ENCODE data around the gene RASSF10.

Gene RASSF10

GRCh38 chr11:13016415-13016814 is 7.3 kb downstream of the RASSF10 start:
- Histone ChIP-seq H3K27me3 (ENCODE audit: insufficient read depth, poor library complexity, severe bottlenecking) (peaks cover 25% of the 10 kb centered on the region), H3K27ac (replicated peaks) (no peak overlapping the region), H3K4me3 (replicated peaks; ENCODE audit: insufficient read depth, low read length) (no peak overlapping the region)
- DNase-seq (ENCODE audit: low read depth in 1 of 2, low spot score in 1 of 2), result no peak
- no peak for TF ChIP-seq CTCF (IDR thresholded peaks at IDR 0.05; ENCODE audit: insufficient read depth, low read length)
- TF ChIP-seq SPI1 (IDR thresholded peaks at IDR 0.05; ENCODE audit: borderline replicate concordance, low read depth), result no peak
- TF ChIP-seq GABPA (IDR thresholded peaks at IDR 0.05; ENCODE audit: low read depth), result no peak
- no peak for TF ChIP-seq POLR2AphosphoS5 (IDR thresholded peaks at IDR 0.05; ENCODE audit: low read depth)
- TF ChIP-seq REST (IDR thresholded peaks at IDR 0.05; ENCODE audit: insufficient replicate concordance, low read depth), result no peak

- Histone ChIP-seq H3K27me3 (ENCODE audit: insufficient read depth, poor library complexity, severe bottlenecking) (peaks cover 3% of the 10 kb centered on the region), H3K27ac (replicated peaks) (no peak overlapping the region), H3K4me3 (replicated peaks; ENCODE audit: insufficient read depth, low read length) (no peak overlapping the region)
- DNase-seq (ENCODE audit: low read depth in 1 of 2, low spot score in 1 of 2), result no peak
- TF ChIP-seq CTCF (IDR thresholded peaks at IDR 0.05; ENCODE audit: insufficient read depth, low read length), result no peak
- no peak for TF ChIP-seq SPI1 (IDR thresholded peaks at IDR 0.05; ENCODE audit: borderline replicate concordance, low read depth)
- TF ChIP-seq REST (IDR thresholded peaks at IDR 0.05; ENCODE audit: insufficient replicate concordance, low read depth), result no peak
- no peak for TF ChIP-seq GABPA (IDR thresholded peaks at IDR 0.05; ENCODE audit: low read depth)
- TF ChIP-seq POLR2AphosphoS5 (IDR thresholded peaks at IDR 0.05; ENCODE audit: low read depth), result no peak
Measured at GRCh38 chr11:13019313-13019712, 10.2 kb downstream of the RASSF10 start.

GRCh38 chr11:13023423-13023822 is 14.3 kb downstream of the RASSF10 start:
- TF ChIP-seq SPI1 (IDR thresholded peaks at IDR 0.05; ENCODE audit: borderline replicate concordance, low read depth) (no peak), GABPA (IDR thresholded peaks at IDR 0.05; ENCODE audit: low read depth) (no peak), REST (IDR thresholded peaks at IDR 0.05; ENCODE audit: insufficient replicate concordance, low read depth) (no peak), CTCF (IDR thresholded peaks at IDR 0.05; ENCODE audit: insufficient read depth, low read length) (no peak), POLR2AphosphoS5 (IDR thresholded peaks at IDR 0.05; ENCODE audit: low read depth) (no peak)
- H3K27me3 ChIP-seq (ENCODE audit: insufficient read depth, poor library complexity, severe bottlenecking), result no peaks in the 10 kb centered on the region
- DNase-seq (ENCODE audit: low read depth in 1 of 2, low spot score in 1 of 2), result no peak
- no peak overlapping the region for H3K4me3 ChIP-seq (replicated peaks; ENCODE audit: insufficient read depth, low read length)
- H3K27ac ChIP-seq (replicated peaks), result no peak overlapping the region
